Breast epithelium (tissue), 4 donors: ENCODE results near the gene ANKH. TPM values are rescaled to one million over a fixed set of nuclear protein-coding genes. Genes with fewer than 3 reads are reported as not detected.
A peak's percentile ranks its signal among the peaks of the same experiment; 100 is the strongest.

Source experiments
- DNase-seq, 2 donors: peaks; one replicate each; pipeline ENCODE4 v3.0.0-alpha.2; 2019; ENCODE audit warnings: low spot score in 2 of 2
- H3K27ac ChIP-seq, 2 donors: fragments of 200-600 bp; sonication (generic) in 1 of 2; one replicate each; pipeline ENCODE4 v1.5.1; 2016 to 2019; ENCODE audit warnings: mild to moderate bottlenecking in 1 of 2
- H3K27me3 ChIP-seq, 2 donors: fragments of 200-600 bp; sonication (generic) in 1 of 2; one replicate each; pipeline versions ENCODE4 v1.5.1 to v1.6.0; 2017 to 2019; ENCODE audit warnings: control low read depth in 1 of 2, mild to moderate bottlenecking in 1 of 2
- H3K36me3 ChIP-seq: fragments of 200-600 bp; one replicate; pipeline ENCODE4 v1.5.1; 2019
- H3K4me1 ChIP-seq, 2 donors: fragments of 200-600 bp; sonication (generic); one replicate each; pipeline ENCODE4 v1.5.1; 2016 to 2019; ENCODE audit warnings: control low read depth in 1 of 2
- H3K4me3 ChIP-seq, 3 donors: fragments of 200-600 bp; sonication (generic); 1 replicate in 2 of 3; 2 replicates in 1 of 3; pipeline ENCODE4 v1.5.1; 2016 to 2019; ENCODE audit warnings: mild to moderate bottlenecking in 3 of 3, moderate library complexity in 2 of 3
- H3K9me3 ChIP-seq, 2 donors: fragments of 200-600 bp; sonication (generic) in 1 of 2; one replicate each; pipeline ENCODE4 v1.5.1; 2016 to 2019; ENCODE audit warnings: control low read depth in 1 of 2
- POLR2A ChIP-seq: fragments of 450-650 bp; IDR thresholded peaks from one replicate; pipeline ENCODE4 v1.6.1; 2016; ENCODE audit warnings: antibody characterized with exemption, mild to moderate bottlenecking, moderate library complexity
- POLR2AphosphoS5 ChIP-seq, 3 donors: sonication (generic); formaldehyde crosslinking; IDR thresholded peaks; one replicate each; pipeline ENCODE4 v1.6.1; 2017; ENCODE audit warnings: antibody characterized with exemption in 3 of 3
- intact Hi-C: fragments of 100-400 bp; cut with DNase I; formaldehyde crosslinking; loops from one replicate; pipeline ENCODE4 v1.15.1; 2023; ENCODE audit warnings: low total_unique reads
- total RNA-seq, 3 donors: library from RNA; depleted of rRNA; stranded (reverse); fragments of >200 nt; gene quantifications; one replicate each; pipeline ENCODE4 v1.1.0, GENCODE V29; 2016
- TF ChIP-seq, protein P1 (sequence below), 3 donors: fragments of 450-650 bp; IDR thresholded peaks; one replicate each; pipeline ENCODE4 v1.5.1; 2016 to 2017; ENCODE audit warnings: antibody characterized with exemption in 3 of 3, mild to moderate bottlenecking in 3 of 3, moderate library complexity in 3 of 3

ANKH gene
- total RNA-seq, 3 donors from 2014 or later, result 31.5 to 83.1 (median 52.1) TPM

DNA sequence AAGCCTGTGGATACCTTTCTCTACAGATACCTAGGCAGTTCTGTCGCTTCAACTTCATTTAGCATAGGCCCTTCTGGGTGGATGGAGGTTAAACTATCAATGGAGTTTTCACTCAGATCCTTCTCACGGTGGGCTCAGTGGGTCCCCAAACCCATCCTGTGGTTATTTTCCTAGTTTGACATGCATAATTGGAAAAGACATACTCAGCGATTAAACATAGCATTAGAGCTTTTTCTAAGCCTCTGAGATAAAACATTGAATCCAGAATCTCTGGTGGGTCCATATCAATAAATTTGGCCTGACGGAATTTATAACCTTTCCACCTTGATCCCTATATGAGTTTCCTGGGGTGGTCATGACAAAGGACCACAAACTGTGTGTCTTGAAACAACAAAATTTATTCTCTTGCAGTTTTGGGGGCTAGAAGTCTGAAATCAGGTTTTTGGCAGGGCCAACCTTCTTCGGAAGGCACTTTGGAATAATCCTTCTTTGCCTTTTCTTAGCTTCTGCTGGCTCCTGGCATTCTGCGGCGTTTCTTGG is 208.8 kb downstream of the ANKH start:
- Histone ChIP-seq H3K9me3 (no peaks in the 10 kb centered on the region), H3K27ac (no peak overlapping the region), H3K27me3 (no peaks in the 10 kb centered on the region), H3K4me1 (peaks cover 0 to 11% of the 10 kb centered on the region in 2 donors), H3K36me3 (no peaks in the 10 kb centered on the region), H3K4me3 (no peak overlapping the region)
- intact Hi-C loops, result no loop called here
- TF ChIP-seq POLR2AphosphoS5 (IDR thresholded peaks at IDR 0.05) (no peak), POLR2A (no peak)
- TF ChIP-seq, protein P1, sequence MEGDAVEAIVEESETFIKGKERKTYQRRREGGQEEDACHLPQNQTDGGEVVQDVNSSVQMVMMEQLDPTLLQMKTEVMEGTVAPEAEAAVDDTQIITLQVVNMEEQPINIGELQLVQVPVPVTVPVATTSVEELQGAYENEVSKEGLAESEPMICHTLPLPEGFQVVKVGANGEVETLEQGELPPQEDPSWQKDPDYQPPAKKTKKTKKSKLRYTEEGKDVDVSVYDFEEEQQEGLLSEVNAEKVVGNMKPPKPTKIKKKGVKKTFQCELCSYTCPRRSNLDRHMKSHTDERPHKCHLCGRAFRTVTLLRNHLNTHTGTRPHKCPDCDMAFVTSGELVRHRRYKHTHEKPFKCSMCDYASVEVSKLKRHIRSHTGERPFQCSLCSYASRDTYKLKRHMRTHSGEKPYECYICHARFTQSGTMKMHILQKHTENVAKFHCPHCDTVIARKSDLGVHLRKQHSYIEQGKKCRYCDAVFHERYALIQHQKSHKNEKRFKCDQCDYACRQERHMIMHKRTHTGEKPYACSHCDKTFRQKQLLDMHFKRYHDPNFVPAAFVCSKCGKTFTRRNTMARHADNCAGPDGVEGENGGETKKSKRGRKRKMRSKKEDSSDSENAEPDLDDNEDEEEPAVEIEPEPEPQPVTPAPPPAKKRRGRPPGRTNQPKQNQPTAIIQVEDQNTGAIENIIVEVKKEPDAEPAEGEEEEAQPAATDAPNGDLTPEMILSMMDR (IDR thresholded peaks at IDR 0.05), result no peak
- no peak for DNase-seq

DNA sequence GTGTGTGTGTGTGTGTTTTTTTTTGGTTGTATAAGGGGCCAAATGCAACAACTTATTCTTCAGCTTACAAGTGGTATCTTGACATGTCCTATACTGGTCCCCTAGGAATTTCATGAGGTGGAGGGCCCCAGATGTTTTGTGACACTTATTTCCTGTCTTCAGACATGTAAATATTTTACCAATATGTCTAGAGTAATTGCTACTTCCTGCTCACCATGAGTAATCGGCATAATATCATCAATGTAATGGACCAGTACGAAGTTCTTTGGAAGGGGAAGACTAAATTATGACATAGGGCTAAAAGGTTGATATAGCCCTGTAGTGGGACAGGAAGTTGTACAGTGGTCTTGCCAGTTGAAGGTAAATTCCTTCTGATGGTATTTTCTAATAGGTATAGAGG is 210.7 kb downstream of the ANKH start:
- no peaks in the 10 kb centered on the region for H3K36me3 ChIP-seq
- TF ChIP-seq POLR2AphosphoS5 (IDR thresholded peaks at IDR 0.05), result no peak
- TF ChIP-seq, protein P1 (IDR thresholded peaks at IDR 0.05), result no peak
- TF ChIP-seq POLR2A, result no peak
- H3K27ac ChIP-seq, result peak overlapping the region; percentile 16 to 50
- no peak for DNase-seq
- no peak overlapping the region for H3K4me3 ChIP-seq
- H3K9me3 ChIP-seq, result no peaks in the 10 kb centered on the region
- H3K27me3 ChIP-seq, result no peaks in the 10 kb centered on the region
- H3K4me1 ChIP-seq, result peaks cover 0 to 5% of the 10 kb centered on the region in 2 donors
- intact Hi-C loops, result no loop called here

DNA sequence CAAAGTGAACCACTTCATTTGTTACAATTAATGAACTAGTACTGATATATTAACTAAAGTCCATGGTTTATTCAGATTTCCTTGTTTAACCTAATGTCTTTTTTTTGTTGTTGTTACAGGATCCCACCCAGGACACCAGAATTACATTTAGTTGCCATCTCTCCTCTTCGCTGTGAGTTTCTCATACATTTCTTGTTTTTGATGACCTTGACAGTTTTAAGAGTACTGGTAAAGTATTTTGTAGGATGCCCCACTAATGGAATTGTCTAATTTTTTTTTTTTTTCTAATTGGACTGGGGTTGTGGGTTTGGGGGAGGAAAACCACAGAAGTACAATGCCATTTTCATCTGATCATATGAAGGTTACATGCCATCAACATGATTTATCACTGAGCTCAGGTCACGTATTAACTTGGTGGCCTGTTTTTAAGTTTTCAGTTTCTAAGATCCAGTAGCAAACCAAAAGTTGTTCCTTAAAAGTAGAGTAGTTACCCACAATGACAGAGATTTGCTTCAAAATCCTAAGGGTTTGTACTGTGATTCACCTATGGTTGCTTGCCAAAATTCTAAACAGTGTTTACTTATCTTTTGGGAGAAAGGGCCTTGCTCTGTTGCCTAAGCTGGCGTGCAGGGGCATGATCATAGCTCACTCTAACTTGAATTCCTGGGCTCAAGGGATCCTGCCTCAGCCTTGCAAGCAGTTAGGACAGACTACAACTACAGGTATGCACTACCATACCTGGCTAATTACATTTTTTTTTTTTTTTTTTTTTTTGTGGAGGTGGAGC is 211.6 kb downstream of the ANKH start:
- intact Hi-C loops, result no loop called here
- TF ChIP-seq, protein P1 (IDR thresholded peaks at IDR 0.05), result no peak
- TF ChIP-seq POLR2A (no peak), POLR2AphosphoS5 (IDR thresholded peaks at IDR 0.05) (no peak)
- DNase-seq, result peak in 1 of 2 donors; percentile 72

DNA sequence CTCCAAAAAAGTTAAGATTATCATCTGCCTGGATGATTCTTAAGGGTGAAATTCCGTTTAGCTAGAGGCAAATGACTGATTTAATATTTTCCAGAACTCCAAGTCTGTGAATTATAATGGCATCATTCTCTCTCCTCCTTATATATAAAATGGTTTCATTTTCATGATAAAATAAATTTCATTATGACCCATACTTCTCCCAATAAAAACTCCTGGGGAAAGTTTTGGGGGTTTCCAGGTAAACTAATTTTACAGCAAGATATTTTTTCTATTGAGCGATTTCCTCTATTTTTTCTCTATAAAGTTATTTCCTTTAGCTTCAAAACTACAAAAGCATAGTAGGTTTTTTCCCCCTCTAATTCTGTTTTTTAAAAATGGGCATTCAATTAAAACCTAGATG is 214.7 kb downstream of the ANKH start:
- no peaks in the 10 kb centered on the region for H3K4me1 ChIP-seq
- no peak overlapping the region for H3K4me3 ChIP-seq
- H3K9me3 ChIP-seq, result no peaks in the 10 kb centered on the region
- H3K27ac ChIP-seq, result no peak overlapping the region
- no peak for TF ChIP-seq POLR2AphosphoS5 (IDR thresholded peaks at IDR 0.05)
- no peak for TF ChIP-seq POLR2A
- TF ChIP-seq, protein P1 (IDR thresholded peaks at IDR 0.05), result no peak
- H3K36me3 ChIP-seq, result no peaks in the 10 kb centered on the region
- H3K27me3 ChIP-seq, result no peaks in the 10 kb centered on the region
- intact Hi-C loops, result no loop called here
- no peak for DNase-seq

More for the DNA sequence above, 211.6 kb downstream of the ANKH start:
- Histone ChIP-seq H3K9me3 (no peaks in the 10 kb centered on the region), H3K27me3 (no peaks in the 10 kb centered on the region), H3K36me3 (no peaks in the 10 kb centered on the region), H3K4me3 (no peak overlapping the region), H3K4me1 (no peaks in the 10 kb centered on the region), H3K27ac (no peak overlapping the region)

DNA sequence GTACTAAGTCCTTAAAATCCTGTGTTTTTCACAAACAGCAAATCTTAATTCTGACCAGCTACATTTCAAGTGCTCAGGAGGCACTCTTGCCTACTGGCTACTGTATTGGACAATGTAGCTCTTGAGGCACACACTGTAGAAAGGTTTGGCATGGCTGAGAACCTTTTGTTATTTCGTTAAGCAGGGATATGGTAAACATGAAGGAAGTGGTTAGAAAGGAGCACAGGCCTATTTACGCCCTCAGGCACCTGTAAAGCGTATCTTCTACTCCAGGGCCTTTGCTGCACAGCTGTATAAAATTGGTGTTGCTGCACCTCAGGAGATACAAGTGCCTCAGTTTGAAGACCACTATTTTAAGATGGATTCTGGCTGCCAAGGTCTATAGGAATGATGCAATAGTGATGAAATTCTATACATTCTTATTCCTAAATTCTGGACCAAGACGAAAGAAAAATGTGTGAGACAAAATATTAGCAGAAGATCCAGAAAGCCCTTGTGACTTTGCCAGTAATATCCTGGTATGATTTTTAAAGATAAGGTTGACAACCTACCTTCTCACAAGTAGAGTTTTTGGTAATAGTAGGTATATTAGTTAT is 216.3 kb downstream of the ANKH start:
- H3K4me1 ChIP-seq, result no peaks in the 10 kb centered on the region
- no peak for DNase-seq
- H3K27ac ChIP-seq, result no peak overlapping the region
- H3K36me3 ChIP-seq, result no peaks in the 10 kb centered on the region
- no peaks in the 10 kb centered on the region for H3K9me3 ChIP-seq
- intact Hi-C loops, result no loop called here
- no peak for TF ChIP-seq POLR2AphosphoS5 (IDR thresholded peaks at IDR 0.05)
- no peaks in the 10 kb centered on the region for H3K27me3 ChIP-seq
- no peak overlapping the region for H3K4me3 ChIP-seq

Other genes starting within 250 kb of the ANKH start
- gene OTULIN, start 207.1 kb downstream of the ANKH start, total RNA-seq, result 10 to 100 TPM; 31.0 to 63.7 (median 47.2) TPM